ENCODE measurements around the gene SPAG16.

DNA sequence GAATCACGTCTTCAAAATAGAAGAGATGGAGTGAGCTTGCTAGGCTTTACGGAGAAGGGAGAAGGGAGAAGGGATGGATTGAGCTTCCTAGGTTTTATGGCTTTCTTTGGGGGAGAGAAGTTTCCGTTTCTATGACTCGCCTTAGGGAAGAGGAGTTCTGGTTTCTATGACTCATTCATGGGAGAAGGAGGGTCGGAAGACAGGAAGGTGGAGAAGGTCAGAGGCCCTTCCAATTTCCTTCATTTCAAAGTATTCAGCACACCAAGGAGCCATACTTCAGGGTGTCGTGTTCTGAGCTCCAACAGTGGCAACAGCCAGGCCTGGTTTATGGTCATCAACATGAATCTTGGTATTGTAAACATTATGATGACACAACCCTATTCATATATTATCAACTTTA, 841.9 kb downstream of the SPAG16 start:
- no peak for TF ChIP-seq ZBTB7A (tag by site-specific recombination; IDR thresholded peaks at IDR 0.05; ENCODE audit: low read depth)
- no peak for TF ChIP-seq ZNF239 (tag by site-specific recombination; IDR thresholded peaks at IDR 0.05)
- TF ChIP-seq, protein P1, sequence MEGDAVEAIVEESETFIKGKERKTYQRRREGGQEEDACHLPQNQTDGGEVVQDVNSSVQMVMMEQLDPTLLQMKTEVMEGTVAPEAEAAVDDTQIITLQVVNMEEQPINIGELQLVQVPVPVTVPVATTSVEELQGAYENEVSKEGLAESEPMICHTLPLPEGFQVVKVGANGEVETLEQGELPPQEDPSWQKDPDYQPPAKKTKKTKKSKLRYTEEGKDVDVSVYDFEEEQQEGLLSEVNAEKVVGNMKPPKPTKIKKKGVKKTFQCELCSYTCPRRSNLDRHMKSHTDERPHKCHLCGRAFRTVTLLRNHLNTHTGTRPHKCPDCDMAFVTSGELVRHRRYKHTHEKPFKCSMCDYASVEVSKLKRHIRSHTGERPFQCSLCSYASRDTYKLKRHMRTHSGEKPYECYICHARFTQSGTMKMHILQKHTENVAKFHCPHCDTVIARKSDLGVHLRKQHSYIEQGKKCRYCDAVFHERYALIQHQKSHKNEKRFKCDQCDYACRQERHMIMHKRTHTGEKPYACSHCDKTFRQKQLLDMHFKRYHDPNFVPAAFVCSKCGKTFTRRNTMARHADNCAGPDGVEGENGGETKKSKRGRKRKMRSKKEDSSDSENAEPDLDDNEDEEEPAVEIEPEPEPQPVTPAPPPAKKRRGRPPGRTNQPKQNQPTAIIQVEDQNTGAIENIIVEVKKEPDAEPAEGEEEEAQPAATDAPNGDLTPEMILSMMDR (tag by site-specific recombination; IDR thresholded peaks at IDR 0.05): no peak
- TF ChIP-seq ZNF324 (tag by site-specific recombination; IDR thresholded peaks at IDR 0.05): no peak
- TF ChIP-seq, protein P2, sequence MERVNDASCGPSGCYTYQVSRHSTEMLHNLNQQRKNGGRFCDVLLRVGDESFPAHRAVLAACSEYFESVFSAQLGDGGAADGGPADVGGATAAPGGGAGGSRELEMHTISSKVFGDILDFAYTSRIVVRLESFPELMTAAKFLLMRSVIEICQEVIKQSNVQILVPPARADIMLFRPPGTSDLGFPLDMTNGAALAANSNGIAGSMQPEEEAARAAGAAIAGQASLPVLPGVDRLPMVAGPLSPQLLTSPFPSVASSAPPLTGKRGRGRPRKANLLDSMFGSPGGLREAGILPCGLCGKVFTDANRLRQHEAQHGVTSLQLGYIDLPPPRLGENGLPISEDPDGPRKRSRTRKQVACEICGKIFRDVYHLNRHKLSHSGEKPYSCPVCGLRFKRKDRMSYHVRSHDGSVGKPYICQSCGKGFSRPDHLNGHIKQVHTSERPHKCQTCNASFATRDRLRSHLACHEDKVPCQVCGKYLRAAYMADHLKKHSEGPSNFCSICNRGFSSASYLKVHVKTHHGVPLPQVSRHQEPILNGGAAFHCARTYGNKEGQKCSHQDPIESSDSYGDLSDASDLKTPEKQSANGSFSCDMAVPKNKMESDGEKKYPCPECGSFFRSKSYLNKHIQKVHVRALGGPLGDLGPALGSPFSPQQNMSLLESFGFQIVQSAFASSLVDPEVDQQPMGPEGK (tag by site-specific recombination; IDR thresholded peaks at IDR 0.05): no peak
- no peak for TF ChIP-seq REPIN1 (tag by site-specific recombination; IDR thresholded peaks at IDR 0.05; ENCODE audit: low read depth)
- no peak for TF ChIP-seq TCF7L2 (IDR thresholded peaks at IDR 0.05; ENCODE audit: borderline replicate concordance, low read depth, low read length)
